ENCODE measurements around the gene RPS8. TPM values are rescaled to one million over a fixed set of nuclear protein-coding genes. Genes with fewer than 3 reads are reported as not detected.

RPS8 gene
- total and polyA plus RNA-seq, 7 donors: 935 to 2,158 (median 1,193) TPM

GRCh38 chr1:44798481-44799365 lies 23.4 kb downstream of the RPS8 start:
- intact Hi-C loops (cut with DNase I): no loop called here
- no peak for TF ChIP-seq CTCF (IDR thresholded peaks at IDR 0.05)

GRCh38 chr1:44799770-44800584 lies 24.6 kb downstream of the RPS8 start, which contains the start of gene PLK3:
Gene PLK3 (plus strand): TSS chr1:44800377. CDS start chr1:44800464, 87 bp downstream.
- DNase-seq: peak; percentile 96 to 98
- ATAC-seq: peak; percentile 94 to 96 (median 96)
- Histone ChIP-seq H3K4me3 (peak within 1 kb of the TSS; percentile 74), H3K9me3 (no peaks in the 10 kb centered on the region), H3K27ac (peak within 1 kb of the TSS; percentile 96), H3K36me3 (ENCODE audit: insufficient read depth in 1 of 2, low read depth in 1 of 2) (peaks cover 0 to 26% of the 10 kb centered on the region in 2 donors), H3K27me3 (ENCODE audit: insufficient read depth in 3 of 3, low read length in 2 of 3) (no peaks in the 10 kb centered on the region), H3K4me1 (peaks cover 3% of the 10 kb centered on the region)
- intact Hi-C loops (cut with DNase I): no loop called here
- 0 to 1% (median 1%) methylated on average over 38 to 79 of the region's 79 CpGs for WGBS, 3 donors
- peak; percentile 89 for TF ChIP-seq CTCF (IDR thresholded peaks at IDR 0.05)

More at GRCh38 chr1:44798481-44799365, 23.4 kb downstream of the RPS8 start:
- DNase-seq (no peak), ATAC-seq (no peak)
- H3K9me3 ChIP-seq: no peaks in the 10 kb centered on the region
- 84 to 85% (median 84%) methylated on average over 10 of the region's 10 CpGs for WGBS, 3 donors
- H3K4me3 ChIP-seq: no peak overlapping the region
- peak overlapping the region; percentile 96 for H3K27ac ChIP-seq
- peaks cover 0 to 13% of the 10 kb centered on the region in 2 donors for H3K36me3 ChIP-seq (ENCODE audit: insufficient read depth in 1 of 2, low read depth in 1 of 2)
- H3K4me1 ChIP-seq: peaks cover 3% of the 10 kb centered on the region
- H3K27me3 ChIP-seq (ENCODE audit: insufficient read depth in 3 of 3, low read length in 2 of 3): no peaks in the 10 kb centered on the region

GRCh38 chr1:44801491-44802305 lies 26.4 kb downstream of the RPS8 start:
- no peaks in the 10 kb centered on the region for H3K27me3 ChIP-seq (ENCODE audit: insufficient read depth in 3 of 3, low read length in 2 of 3)
- peak in 1 of 2 donors; percentile 59 for DNase-seq
- peaks cover 11% of the 10 kb centered on the region for H3K4me1 ChIP-seq
- 61 to 66% (median 63%) methylated on average over 13 of the region's 13 CpGs for WGBS, 3 donors
- no peaks in the 10 kb centered on the region for H3K9me3 ChIP-seq
- peaks cover 0 to 39% of the 10 kb centered on the region in 2 donors for H3K36me3 ChIP-seq (ENCODE audit: insufficient read depth in 1 of 2, low read depth in 1 of 2)
- TF ChIP-seq CTCF (IDR thresholded peaks at IDR 0.05): no peak
- H3K4me3 ChIP-seq: peak overlapping the region; percentile 74
- intact Hi-C loops (cut with DNase I): no loop called here
- peak overlapping the region; percentile 23 for H3K27ac ChIP-seq
- no peak for ATAC-seq

- H3K36me3 ChIP-seq (ENCODE audit: insufficient read depth in 1 of 2, low read depth in 1 of 2): peaks cover 0 to 39% of the 10 kb centered on the region in 2 donors
- H3K4me3 ChIP-seq: peak overlapping the region; percentile 74
- 67 to 72% (median 71%) methylated on average over 13 of the region's 13 CpGs for WGBS, 3 donors
- H3K4me1 ChIP-seq: peaks cover 19% of the 10 kb centered on the region
- no peaks in the 10 kb centered on the region for H3K9me3 ChIP-seq
- no peak for TF ChIP-seq CTCF (IDR thresholded peaks at IDR 0.05)
- DNase-seq (peak in 1 of 2 donors; percentile 50), ATAC-seq (no peak)
- H3K27ac ChIP-seq: peak overlapping the region; percentile 23
- H3K27me3 ChIP-seq (ENCODE audit: insufficient read depth in 3 of 3, low read length in 2 of 3): no peaks in the 10 kb centered on the region
- intact Hi-C loops (cut with DNase I): no loop called here
These were observed 27.1 kb downstream of the RPS8 start for GRCh38 chr1:44802306-44803061.
